Measurements from ENCODE around the gene NFKBIE. TPM values are rescaled to one million over a fixed set of nuclear protein-coding genes. Genes with fewer than 3 reads are reported as not detected.

NFKBIE gene
- total RNA-seq, 1 donor, result 5.4 TPM

DNA sequence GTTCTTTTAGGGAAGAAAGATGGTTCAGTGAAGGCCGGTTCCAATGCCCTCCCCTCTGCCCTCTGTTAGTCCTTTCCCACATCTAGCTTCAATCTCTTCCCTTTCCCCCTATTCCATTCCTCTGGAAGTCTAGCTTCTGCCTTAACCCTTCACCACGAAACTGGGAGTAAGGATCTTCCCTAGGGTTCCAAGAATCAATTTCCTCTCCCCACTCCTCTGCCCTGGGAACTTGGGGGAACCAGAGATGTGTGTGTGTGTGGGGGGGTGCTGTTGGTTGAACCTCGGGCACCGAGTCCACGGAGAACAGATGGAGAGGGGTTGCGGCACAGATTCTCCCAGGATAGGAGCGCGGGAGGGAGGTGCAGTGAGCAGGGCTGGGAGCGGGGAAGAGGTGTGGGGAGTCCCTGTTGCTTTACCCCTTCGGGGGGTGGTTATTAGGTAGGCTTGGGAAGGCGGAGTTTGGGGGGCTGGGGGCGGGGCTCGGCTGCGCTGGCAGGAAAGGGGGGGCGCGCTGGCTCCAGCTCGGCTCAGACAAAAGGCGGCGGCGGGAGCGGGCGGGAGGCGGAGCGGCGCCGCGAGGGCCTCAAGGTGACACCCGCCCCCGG, 4.7 kb upstream of the NFKBIE start, which contains the start of gene TMEM151B:
Gene TMEM151B, plus strand, starts transcription at position 530 of the 605 bp plus-strand sequence. CDS start 293 bp downstream, outside the sequence.
- no peak within 1 kb of the TSS for H3K4me3 ChIP-seq (ENCODE audit: low read depth, low read length)
- no peak for DNase-seq (ENCODE audit: low read depth)
- TF ChIP-seq, protein P1, sequence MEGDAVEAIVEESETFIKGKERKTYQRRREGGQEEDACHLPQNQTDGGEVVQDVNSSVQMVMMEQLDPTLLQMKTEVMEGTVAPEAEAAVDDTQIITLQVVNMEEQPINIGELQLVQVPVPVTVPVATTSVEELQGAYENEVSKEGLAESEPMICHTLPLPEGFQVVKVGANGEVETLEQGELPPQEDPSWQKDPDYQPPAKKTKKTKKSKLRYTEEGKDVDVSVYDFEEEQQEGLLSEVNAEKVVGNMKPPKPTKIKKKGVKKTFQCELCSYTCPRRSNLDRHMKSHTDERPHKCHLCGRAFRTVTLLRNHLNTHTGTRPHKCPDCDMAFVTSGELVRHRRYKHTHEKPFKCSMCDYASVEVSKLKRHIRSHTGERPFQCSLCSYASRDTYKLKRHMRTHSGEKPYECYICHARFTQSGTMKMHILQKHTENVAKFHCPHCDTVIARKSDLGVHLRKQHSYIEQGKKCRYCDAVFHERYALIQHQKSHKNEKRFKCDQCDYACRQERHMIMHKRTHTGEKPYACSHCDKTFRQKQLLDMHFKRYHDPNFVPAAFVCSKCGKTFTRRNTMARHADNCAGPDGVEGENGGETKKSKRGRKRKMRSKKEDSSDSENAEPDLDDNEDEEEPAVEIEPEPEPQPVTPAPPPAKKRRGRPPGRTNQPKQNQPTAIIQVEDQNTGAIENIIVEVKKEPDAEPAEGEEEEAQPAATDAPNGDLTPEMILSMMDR (IDR thresholded peaks at IDR 0.05; ENCODE audit: insufficient read depth, low read length), result no peak

DNA sequence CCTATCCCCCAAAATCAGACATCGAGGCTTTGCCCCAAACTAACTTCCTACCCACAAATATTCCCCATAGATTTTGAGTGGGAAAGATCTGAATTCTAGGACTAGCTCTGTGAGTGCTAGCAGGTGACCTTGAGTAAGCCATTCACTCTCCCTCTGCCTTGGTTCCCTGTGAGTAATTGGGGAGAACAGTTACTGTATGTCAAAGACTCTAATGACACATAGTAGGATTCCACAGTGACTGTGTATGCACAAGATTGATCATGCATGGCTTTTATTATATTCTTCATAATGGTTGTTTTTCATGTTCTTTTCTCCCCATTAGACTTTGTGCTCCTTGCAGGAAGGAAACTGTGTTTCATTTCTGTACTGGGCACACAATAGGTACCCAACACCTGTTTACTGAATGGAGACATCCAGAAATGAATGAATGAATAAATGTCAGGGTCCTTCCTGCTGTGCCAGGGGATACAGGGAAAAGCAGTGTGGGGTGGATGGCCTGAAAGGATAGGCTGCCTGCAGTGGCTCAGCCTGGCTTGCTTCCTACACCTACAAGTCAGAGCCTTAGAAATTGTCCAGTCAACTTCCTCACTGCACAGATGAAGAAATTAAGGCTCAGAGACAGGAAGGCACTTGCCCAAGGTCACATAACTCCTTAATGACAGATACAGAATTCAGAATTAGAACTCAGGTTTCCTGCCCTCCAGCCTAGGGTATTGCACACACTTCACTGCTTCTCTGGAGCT, 4.0 kb upstream of the NFKBIE start:
- TF ChIP-seq, protein P1 (IDR thresholded peaks at IDR 0.05; ENCODE audit: insufficient read depth, low read length), result no peak
- H3K4me3 ChIP-seq (ENCODE audit: low read depth, low read length), result no peak overlapping the region
- no peak for DNase-seq (ENCODE audit: low read depth)

DNA sequence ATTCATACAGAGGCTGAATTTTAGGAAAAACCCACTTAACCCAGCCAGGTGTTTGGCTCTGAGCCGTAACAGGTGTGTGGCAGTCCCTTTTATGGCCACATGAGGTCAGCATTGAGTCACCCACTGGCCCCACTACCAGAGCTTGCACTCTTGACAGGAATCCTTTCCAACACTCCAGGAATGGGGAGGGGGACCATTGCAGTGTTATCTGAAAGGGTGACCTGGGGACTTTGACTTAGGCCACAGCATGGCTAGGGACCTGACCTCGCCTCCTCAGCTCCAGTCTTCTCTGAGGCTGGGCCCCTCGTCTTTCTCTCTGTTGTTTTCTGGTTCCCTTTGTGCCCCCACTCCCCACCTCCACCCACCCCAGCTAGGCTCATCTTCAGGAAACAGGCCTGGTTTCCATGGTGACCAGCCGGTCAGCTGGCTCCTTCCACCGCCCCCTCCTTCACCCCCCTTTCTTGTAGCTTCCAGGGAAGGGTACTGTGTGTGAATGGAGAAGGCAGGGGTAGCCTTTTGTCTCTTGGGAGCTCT, 2.8 kb upstream of the NFKBIE start:
- DNase-seq (ENCODE audit: low read depth), result peak; percentile 52
- no peak overlapping the region for H3K4me3 ChIP-seq (ENCODE audit: low read depth, low read length)
- TF ChIP-seq, protein P1 (IDR thresholded peaks at IDR 0.05; ENCODE audit: insufficient read depth, low read length), result peak; percentile 98

GRCh38 chr6:44267252-44267651, 1.9 kb upstream of the NFKBIE start:
- TF ChIP-seq, protein P1 (IDR thresholded peaks at IDR 0.05; ENCODE audit: insufficient read depth, low read length), result no peak
- no peak overlapping the region for H3K4me3 ChIP-seq (ENCODE audit: low read depth, low read length)
- no peak for DNase-seq (ENCODE audit: low read depth)

DNA sequence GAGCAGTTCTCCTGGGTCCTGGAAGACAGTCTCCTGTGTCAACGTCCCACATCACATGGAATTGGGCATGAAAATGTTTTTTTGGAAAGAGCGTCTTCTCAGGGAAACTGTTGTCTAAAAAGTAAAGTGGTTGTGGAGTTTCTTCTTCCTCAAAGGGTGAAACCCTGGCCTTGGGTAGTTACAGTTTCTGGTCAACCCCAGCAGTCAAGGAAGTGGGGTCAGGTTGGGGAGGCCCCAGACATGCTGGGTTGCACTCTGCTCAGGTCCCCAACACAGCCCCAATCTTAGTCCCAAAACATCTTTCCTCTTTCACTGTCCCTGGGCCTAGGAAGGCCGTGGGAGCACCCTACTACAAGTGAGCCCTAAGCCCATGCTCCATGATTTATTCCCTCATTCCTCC, 996 bp upstream of the NFKBIE start:
- TF ChIP-seq, protein P1 (IDR thresholded peaks at IDR 0.05; ENCODE audit: insufficient read depth, low read length), result no peak
- H3K4me3 ChIP-seq (ENCODE audit: low read depth, low read length), result no peak overlapping the region
- no peak for DNase-seq (ENCODE audit: low read depth)

GRCh38 chr6:44265722-44266233, 427 bp upstream of the NFKBIE start:
- peak overlapping the region; percentile 22 for H3K4me3 ChIP-seq (ENCODE audit: low read depth, low read length)

More at GRCh38 chr6:44265722-44266233, 427 bp upstream of the NFKBIE start:
- TF ChIP-seq, protein P1 (IDR thresholded peaks at IDR 0.05; ENCODE audit: insufficient read depth, low read length), result no peak
- DNase-seq (ENCODE audit: low read depth), result no peak
